Measurements from ENCODE around the gene MTA1.
A peak's percentile ranks its signal among the peaks of the same experiment; 100 is the strongest.

- TF ChIP-seq CTCF (IDR thresholded peaks at IDR 0.05; ENCODE audit: low read depth, low read length, poor library complexity, severe bottlenecking) (peak; percentile 66), EZH2phosphoT487 (IDR thresholded peaks at IDR 0.05; ENCODE audit: borderline replicate concordance, low read length) (no peak)
These were observed 66.1 kb downstream of the MTA1 start for GRCh38 chr14:105485739-105486162.
